ENCODE measurements around the gene RICTOR. TPM values are rescaled to one million over a fixed set of nuclear protein-coding genes. Genes with fewer than 3 reads are reported as not detected.

RICTOR gene
- total and polyA plus RNA-seq, 9 of the 15 experiments (the other 6 are each of a cell fraction or from before 2014, with no cell fraction given) = 13.9 to 46.6 (median 22.6) TPM

- TF ChIP-seq RNF2 (IDR thresholded peaks at IDR 0.05) = no peak
- no peak for TF ChIP-seq SUPT5H (IDR thresholded peaks at IDR 0.05)
- TF ChIP-seq ZNF232 (CRISPR knock-in tag; IDR thresholded peaks at IDR 0.05) = no peak
- TF ChIP-seq HNRNPUL1 (IDR thresholded peaks at IDR 0.05; ENCODE audit: low read length) = no peak
- TF ChIP-seq SMARCC2 (IDR thresholded peaks at IDR 0.05; ENCODE audit: low read depth) = no peak
- TF ChIP-seq JUND (IDR thresholded peaks at IDR 0.05; ENCODE audit: borderline replicate concordance, low read depth, low read length) = peak; percentile 57; the same call in 1 of the 2 replicates
- TF ChIP-seq JUND (tag; IDR thresholded peaks at IDR 0.05; ENCODE audit: borderline replicate concordance, low read depth, low read length) = no peak; the same call in 2 of the 3 replicates
- TF ChIP-seq TAF1 (IDR thresholded peaks at IDR 0.05; ENCODE audit: control insufficient read depth, extremely low read depth, insufficient read depth, low read length, severe bottlenecking) = no peak
- TF ChIP-seq HIVEP1 (CRISPR knock-in tag; IDR thresholded peaks at IDR 0.05) = no peak
- peak; percentile 41; the same call in 1 of the 2 replicates for TF ChIP-seq EP300 (IDR thresholded peaks at IDR 0.05; ENCODE audit: low read length)
- TF ChIP-seq MAFK (IDR thresholded peaks at IDR 0.05; ENCODE audit: low read length) = peak; percentile 52; the same call in 1 of the 2 replicates
- TF ChIP-seq HDAC1 (IDR thresholded peaks at IDR 0.05) = peak in 1 of 2 experiments; percentile 35; a peak in 1 of 4 replicates
- TF ChIP-seq CHD2 (IDR thresholded peaks at IDR 0.05; ENCODE audit: low read depth, low read length) = no peak
- no peak for TF ChIP-seq CBX8 (IDR thresholded peaks at IDR 0.05; ENCODE audit: borderline replicate concordance, extremely low read depth, low read depth, low read length, poor library complexity, severe bottlenecking)
- TF ChIP-seq ZKSCAN3 (CRISPR knock-in tag; IDR thresholded peaks at IDR 0.05) = no peak
- peak; percentile 56; the same call in 1 of the 2 replicates for TF ChIP-seq MAFF (IDR thresholded peaks at IDR 0.05; ENCODE audit: low read length)
- 0 out of 2 replicates have a peak, but pooled peaks have one; percentile 51 for TF ChIP-seq SMARCE1 (IDR thresholded peaks at IDR 0.05)
- TF ChIP-seq CBFA2T2 (conservative IDR thresholded peaks at IDR 0.05) = peak; percentile 50
- no peak for TF ChIP-seq ZNF24 (IDR thresholded peaks at IDR 0.05)
- peak; percentile 41; the same call in 1 of the 2 replicates for TF ChIP-seq GTF2E2 (tag; IDR thresholded peaks at IDR 0.05)
- TF ChIP-seq ZNF592 (IDR thresholded peaks at IDR 0.05) = 0 out of 2 replicates have a peak, but pooled peaks have one; percentile 47
- no peak for TF ChIP-seq TCF7L2 (IDR thresholded peaks at IDR 0.05; ENCODE audit: low read depth, low read length)
- no peak for TF ChIP-seq ETV6 (IDR thresholded peaks at IDR 0.05; ENCODE audit: borderline replicate concordance in 1 of 2, low read depth in 2 of 2, low read length in 1 of 2)
- no peak for TF ChIP-seq ETV6 (CRISPR knock-in tag; IDR thresholded peaks at IDR 0.05; ENCODE audit: borderline replicate concordance)
- TF ChIP-seq NFATC3 (IDR thresholded peaks at IDR 0.05) = no peak
- peak; percentile 40; the same call in 1 of the 2 replicates for TF ChIP-seq BACH1 (tag; IDR thresholded peaks at IDR 0.05)
- TF ChIP-seq, protein P1, sequence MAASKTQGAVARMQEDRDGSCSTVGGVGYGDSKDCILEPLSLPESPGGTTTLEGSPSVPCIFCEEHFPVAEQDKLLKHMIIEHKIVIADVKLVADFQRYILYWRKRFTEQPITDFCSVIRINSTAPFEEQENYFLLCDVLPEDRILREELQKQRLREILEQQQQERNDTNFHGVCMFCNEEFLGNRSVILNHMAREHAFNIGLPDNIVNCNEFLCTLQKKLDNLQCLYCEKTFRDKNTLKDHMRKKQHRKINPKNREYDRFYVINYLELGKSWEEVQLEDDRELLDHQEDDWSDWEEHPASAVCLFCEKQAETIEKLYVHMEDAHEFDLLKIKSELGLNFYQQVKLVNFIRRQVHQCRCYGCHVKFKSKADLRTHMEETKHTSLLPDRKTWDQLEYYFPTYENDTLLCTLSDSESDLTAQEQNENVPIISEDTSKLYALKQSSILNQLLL (CRISPR knock-in tag; IDR thresholded peaks at IDR 0.05; ENCODE audit: borderline replicate concordance) = no peak
- no peak for TF ChIP-seq ZNF445 (CRISPR knock-in tag; IDR thresholded peaks at IDR 0.05; ENCODE audit: low read depth)
Measured at GRCh38 chr5:39102684-39103155, 28.5 kb upstream of the RICTOR start (continued).
